Upper lobe of left lung (tissue), 6 donors: ENCODE data around the gene ANO10. TPM values are rescaled to one million over a fixed set of nuclear protein-coding genes. Genes with fewer than 3 reads are reported as not detected.
A peak's percentile ranks its signal among the peaks of the same experiment; 100 is the strongest.
"Not testable (repeated sequence)": the region's sequence is repeated elsewhere in the genome, so short reads cannot be mapped to it uniquely, and the experiment has no call there.

ENCODE experiments used
- ATAC-seq, 2 donors: fragments of 200-7000 bp; cut with Tn5 transposase; one replicate each; pipeline ENCODE4 v1.9.1; 2022; ENCODE audit warnings: mild to moderate bottlenecking in 2 of 2, moderate library complexity in 2 of 2; ENCODE audit not compliant: low FRiP score in 2 of 2
- DNase-seq, 2 donors: peaks; one replicate each; pipeline ENCODE4 v3.0.0-alpha.2; 2019 to 2020
- H3K27ac ChIP-seq, 4 donors: fragments of 200-600 bp; sonication (generic); one replicate each; pipeline ENCODE4 v1.5.1; 2016 to 2019
- H3K27me3 ChIP-seq, 4 donors: fragments of 200-600 bp; sonication (generic); one replicate each; pipeline ENCODE4 v1.5.1; 2017 to 2019
- H3K36me3 ChIP-seq, 4 donors: fragments of 200-600 bp; sonication (generic); one replicate each; pipeline ENCODE4 v1.5.1; 2016 to 2019
- H3K4me1 ChIP-seq, 4 donors: fragments of 200-600 bp; sonication (generic); one replicate each; pipeline ENCODE4 v1.5.1; 2018 to 2019
- H3K4me3 ChIP-seq, 4 donors: fragments of 200-600 bp; sonication (generic); one replicate each; pipeline ENCODE4 v1.5.1; 2017 to 2019; ENCODE audit warnings: mild to moderate bottlenecking in 2 of 4, moderate library complexity in 1 of 4
- H3K9me3 ChIP-seq, 4 donors: fragments of 200-600 bp; sonication (generic); one replicate each; pipeline ENCODE4 v1.5.1; 2018 to 2019
- CTCF ChIP-seq, 6 experiments: fragments of 450-650 bp in 4 of 6; fragments of 200-600 bp in 2 of 6; sonication (generic) in 2 of 6; IDR thresholded peaks; one replicate each; pipeline ENCODE4 v1.5.1; 2016 to 2019; ENCODE audit warnings: antibody characterized with exemption in 6 of 6
- EP300 ChIP-seq, 4 donors: sonication (generic); formaldehyde crosslinking; IDR thresholded peaks; one replicate each; pipeline ENCODE4 v1.5.1; 2017; ENCODE audit warnings: antibody characterized with exemption in 4 of 4, control low read depth in 2 of 4
- POLR2A ChIP-seq, 4 donors: fragments of 450-650 bp; IDR thresholded peaks; one replicate each; pipeline ENCODE4 v1.5.1; 2016 to 2017; ENCODE audit warnings: antibody characterized with exemption in 4 of 4, mild to moderate bottlenecking in 2 of 4
- POLR2AphosphoS5 ChIP-seq, 2 donors: sonication (generic); formaldehyde crosslinking; IDR thresholded peaks; one replicate each; pipeline ENCODE4 v1.5.1; 2017; ENCODE audit warnings: antibody characterized with exemption in 2 of 2
- WGBS, 2 donors: methylation state at CpG; one replicate each; pipeline ENCODE4 v1.1.5; 2017 to 2018; 5-methylcytosine and 5-hydroxymethylcytosine counted together
- total RNA-seq, 6 donors: library from RNA; depleted of rRNA in 4 of 6; stranded (reverse); fragments of >200 nt in 4 of 6; gene quantifications; one replicate each; pipeline versions ENCODE4 v1.1.0 to v1.2.1, GENCODE V29; 2016 to 2021
- donor health status: DM: no; HTN: no; CAD: no; lungs with moderate emphysema.
- donor health status: DM: no; HTN: yes; CAD: no; lungs with severe emphysema.

Gene ANO10
- total RNA-seq, 6 donors from 2014 or later: 12.9 to 27.2 (median 18.3) TPM

DNA sequence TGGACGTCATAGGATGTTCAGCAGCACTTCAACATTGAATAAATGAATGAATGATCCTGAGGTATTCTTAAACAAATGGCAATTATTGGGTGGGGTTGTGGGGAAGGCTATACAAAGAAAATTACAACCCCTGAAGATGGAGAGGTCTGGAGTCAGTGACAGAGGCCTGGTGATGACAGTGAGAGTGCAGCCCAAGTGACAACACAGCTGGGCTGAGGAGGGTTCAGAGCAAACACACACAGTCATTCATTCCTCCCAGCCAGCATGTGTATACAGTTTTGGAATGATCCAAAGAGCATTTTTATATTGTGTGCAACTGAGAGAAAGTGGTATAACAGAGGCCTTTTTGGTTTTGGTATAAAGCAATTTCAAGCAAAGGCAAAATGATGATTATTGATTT, 148.1 kb downstream of the ANO10 start:
- DNase-seq (no peak), ATAC-seq (no peak)
- TF ChIP-seq CTCF (IDR thresholded peaks at IDR 0.05) (no peak), POLR2A (IDR thresholded peaks at IDR 0.05) (no peak), EP300 (IDR thresholded peaks at IDR 0.05) (no peak), POLR2AphosphoS5 (IDR thresholded peaks at IDR 0.05) (no peak)
- H3K36me3 ChIP-seq: no peaks in the 10 kb centered on the region
- WGBS, 2 donors: 85 to 88% methylated on average over 1 of the region's 1 CpG
- H3K27me3 ChIP-seq: no peaks in the 10 kb centered on the region
- no peaks in the 10 kb centered on the region for H3K9me3 ChIP-seq
- H3K4me1 ChIP-seq: peaks cover 0 to 10% (median 0%) of the 10 kb centered on the region in 4 donors
- H3K4me3 ChIP-seq: no peak overlapping the region
- H3K27ac ChIP-seq: no peak overlapping the region

- no peak overlapping the region for H3K27ac ChIP-seq
- H3K9me3 ChIP-seq: no peaks in the 10 kb centered on the region
- TF ChIP-seq CTCF (IDR thresholded peaks at IDR 0.05) (no peak), EP300 (IDR thresholded peaks at IDR 0.05) (no peak), POLR2AphosphoS5 (IDR thresholded peaks at IDR 0.05) (no peak), POLR2A (IDR thresholded peaks at IDR 0.05) (no peak)
- DNase-seq (no peak), ATAC-seq (no peak)
- H3K36me3 ChIP-seq: no peaks in the 10 kb centered on the region
- no peak overlapping the region for H3K4me3 ChIP-seq
- H3K27me3 ChIP-seq: no peaks in the 10 kb centered on the region
- 95 to 96% methylated on average over 10 of the region's 10 CpGs for WGBS, 2 donors
- H3K4me1 ChIP-seq: peaks cover 0 to 6% (median 0%) of the 10 kb centered on the region in 4 donors
Observed at GRCh38 chr3:43473244-43473643, 148.6 kb downstream of the ANO10 start.

DNA sequence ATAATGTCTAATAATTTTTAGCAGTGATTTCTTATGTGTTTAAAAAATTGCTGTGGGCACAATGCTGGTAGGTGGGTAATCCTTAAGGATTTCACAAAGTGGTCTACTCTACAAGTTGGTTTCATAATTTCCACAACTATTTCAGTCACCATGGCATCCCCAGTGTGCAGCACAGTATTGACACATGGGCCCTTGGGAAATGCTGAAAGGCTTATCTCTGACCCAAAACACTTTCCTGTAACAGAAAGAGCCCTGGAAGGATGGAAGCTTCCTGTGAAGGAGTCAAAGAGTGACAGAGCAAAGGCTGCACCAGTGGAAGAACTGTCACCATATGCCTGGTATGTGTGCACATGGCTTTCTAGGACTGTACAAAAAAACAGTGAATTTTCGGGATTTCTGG, 153.7 kb downstream of the ANO10 start:
- Histone ChIP-seq H3K27me3 (no peaks in the 10 kb centered on the region), H3K27ac (no peak overlapping the region), H3K9me3 (no peaks in the 10 kb centered on the region), H3K36me3 (no peaks in the 10 kb centered on the region), H3K4me1 (no peaks in the 10 kb centered on the region), H3K4me3 (no peak overlapping the region)
- 69 to 71% methylated on average over 1 of the region's 1 CpG for WGBS, 2 donors
- DNase-seq (no peak), ATAC-seq (no peak)
- no peak for TF ChIP-seq EP300 (IDR thresholded peaks at IDR 0.05)
- no peak for TF ChIP-seq POLR2AphosphoS5 (IDR thresholded peaks at IDR 0.05)
- TF ChIP-seq POLR2A (IDR thresholded peaks at IDR 0.05): no peak
- no peak for TF ChIP-seq CTCF (IDR thresholded peaks at IDR 0.05)

- ATAC-seq: no peak
- no peak for DNase-seq
- no peaks in the 10 kb centered on the region for H3K4me1 ChIP-seq
- peaks cover 0 to 4% (median 0%) of the 10 kb centered on the region in 4 donors for H3K36me3 ChIP-seq
- H3K27ac ChIP-seq: no peak overlapping the region
- no peaks in the 10 kb centered on the region for H3K9me3 ChIP-seq
- H3K27me3 ChIP-seq: no peaks in the 10 kb centered on the region
- H3K4me3 ChIP-seq: no peak overlapping the region
- peak in 1 of 4 donors; percentile 22 for TF ChIP-seq EP300 (IDR thresholded peaks at IDR 0.05)
- TF ChIP-seq CTCF (IDR thresholded peaks at IDR 0.05): no peak
Observed at GRCh38 chr3:43465109-43465508, 156.7 kb downstream of the ANO10 start.

GRCh38 chr3:43462566-43462965, 159.2 kb downstream of the ANO10 start:
- ATAC-seq: not testable (repeated sequence)
- WGBS, 2 donors: 92 to 97% methylated on average over 3 of the region's 3 CpGs

More at GRCh38 chr3:43462566-43462965, 159.2 kb downstream of the ANO10 start:
- H3K4me1 ChIP-seq, H3K4me3 ChIP-seq, H3K36me3 ChIP-seq, H3K9me3 ChIP-seq, H3K27me3 ChIP-seq, DNase-seq, H3K27ac ChIP-seq: not testable (repeated sequence)
